Glomerular visceral epithelial cell (primary cell): ENCODE results near the gene SVEP1.

ENCODE experiments used
- DNase-seq: peaks from one replicate; pipeline ENCODE4 v3.0.0-alpha.2; 2016; ENCODE audit errors: extremely low spot score

SVEP1 gene

GRCh38 chr9:110521206-110521605 lies 58.3 kb downstream of the SVEP1 start:
- DNase-seq: no peak

- no peak for DNase-seq
Measured at GRCh38 chr9:110520120-110520701, 59.3 kb downstream of the SVEP1 start.

DNA sequence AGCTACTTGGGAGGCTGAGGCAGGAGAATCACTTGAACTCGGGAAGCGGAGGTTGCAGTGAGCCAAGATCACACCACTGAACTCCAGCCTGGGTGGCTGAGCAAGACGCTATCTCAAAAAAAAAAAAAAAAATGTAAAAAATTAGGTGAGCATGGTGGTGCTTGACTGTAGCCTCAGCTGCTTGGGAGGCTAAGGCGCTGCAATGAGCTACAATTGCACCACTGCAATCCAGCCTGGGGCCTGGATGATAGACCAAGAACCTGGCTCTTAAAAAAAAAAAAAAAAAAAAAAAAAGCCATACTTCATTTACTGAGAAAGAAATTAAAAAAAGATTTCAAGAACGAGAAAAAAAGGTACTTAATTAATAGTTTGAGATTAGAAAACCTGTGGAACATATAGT lies 62.1 kb downstream of the SVEP1 start:
- DNase-seq: no peak

GRCh38 chr9:110514897-110515296 lies 64.6 kb downstream of the SVEP1 start:
- DNase-seq: no peak

DNA sequence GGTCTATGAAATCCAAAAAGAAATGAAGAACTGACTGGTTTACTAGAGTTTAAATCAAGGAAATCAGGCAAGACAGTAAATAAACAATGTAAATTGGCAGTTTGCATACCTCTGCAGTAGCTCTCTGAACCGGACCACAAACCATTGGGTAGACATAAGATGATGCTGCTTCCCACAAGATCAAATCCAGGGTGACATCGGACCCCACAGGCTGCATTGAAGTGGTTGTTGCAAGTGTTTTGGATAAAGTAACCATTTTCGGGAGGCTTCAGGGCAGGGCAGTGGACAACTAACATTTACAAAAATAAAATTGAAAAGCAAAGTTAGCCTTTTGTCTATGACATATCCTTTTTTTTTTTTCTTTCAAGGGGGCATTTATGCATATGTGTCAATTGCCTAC lies 66.7 kb downstream of the SVEP1 start:
- no peak for DNase-seq

GRCh38 chr9:110509792-110510191 lies 69.7 kb downstream of the SVEP1 start:
- no peak for DNase-seq

DNA sequence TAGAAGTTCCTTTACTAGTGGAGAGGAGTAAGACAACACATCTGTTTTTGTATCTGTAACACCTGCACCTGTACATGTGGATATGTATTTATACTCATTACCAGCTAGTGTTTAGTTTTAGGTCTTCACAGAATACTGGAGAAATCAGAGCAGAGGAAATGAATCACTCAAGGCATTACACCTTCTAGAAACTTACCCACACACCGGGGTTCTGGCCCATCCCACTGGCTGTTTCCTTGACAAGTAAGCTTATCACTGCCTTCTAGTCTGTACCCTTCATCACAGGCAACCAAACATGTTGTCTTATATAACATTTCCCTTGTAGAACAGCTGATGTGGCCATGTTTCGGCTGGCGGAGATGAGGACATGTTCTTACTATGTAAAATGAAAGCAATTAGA lies 76.7 kb downstream of the SVEP1 start:
- DNase-seq: no peak

GRCh38 chr9:110499608-110500007 lies 79.9 kb downstream of the SVEP1 start:
- DNase-seq: no peak

DNA sequence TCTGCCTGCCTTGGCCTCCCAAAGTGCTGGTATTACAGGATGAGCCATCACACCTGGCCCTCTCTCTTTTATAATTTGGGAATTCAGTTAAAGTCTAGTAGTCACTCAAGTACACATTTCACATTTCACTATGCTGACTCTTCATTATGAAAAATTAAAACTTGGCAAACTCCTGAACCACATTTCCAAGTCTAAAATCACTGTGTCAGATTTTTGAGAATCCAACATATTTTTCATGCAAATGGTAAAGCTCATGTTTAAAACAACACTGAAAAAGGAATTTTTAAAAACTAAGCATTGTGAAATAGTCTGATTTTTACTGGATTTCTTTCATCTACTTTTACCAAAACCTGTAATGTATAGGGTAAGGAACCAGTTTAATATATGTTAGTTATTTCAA lies 92.3 kb downstream of the SVEP1 start:
- no peak for DNase-seq

- DNase-seq: no peak
Measured at GRCh38 chr9:110486218-110486617, 93.3 kb downstream of the SVEP1 start.

DNA sequence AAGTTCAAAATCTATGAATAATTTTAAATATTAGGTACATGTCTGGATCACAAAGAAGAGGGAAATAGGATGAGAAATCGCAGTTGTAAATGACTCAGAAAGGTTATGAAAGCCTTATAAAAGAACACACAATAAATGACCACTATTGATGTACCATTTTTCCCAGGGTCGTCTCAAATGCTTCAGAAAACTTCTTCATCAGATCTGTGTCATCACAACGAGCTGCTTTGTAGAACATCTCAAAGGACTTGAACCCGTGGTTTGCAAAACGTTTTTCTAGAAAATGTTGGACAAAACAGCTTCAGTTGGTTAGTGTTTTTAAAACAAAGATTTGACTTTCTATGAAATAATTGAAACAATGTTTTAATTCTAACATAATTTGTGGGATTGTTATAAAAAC lies 100.1 kb downstream of the SVEP1 start:
- DNase-seq: no peak

DNA sequence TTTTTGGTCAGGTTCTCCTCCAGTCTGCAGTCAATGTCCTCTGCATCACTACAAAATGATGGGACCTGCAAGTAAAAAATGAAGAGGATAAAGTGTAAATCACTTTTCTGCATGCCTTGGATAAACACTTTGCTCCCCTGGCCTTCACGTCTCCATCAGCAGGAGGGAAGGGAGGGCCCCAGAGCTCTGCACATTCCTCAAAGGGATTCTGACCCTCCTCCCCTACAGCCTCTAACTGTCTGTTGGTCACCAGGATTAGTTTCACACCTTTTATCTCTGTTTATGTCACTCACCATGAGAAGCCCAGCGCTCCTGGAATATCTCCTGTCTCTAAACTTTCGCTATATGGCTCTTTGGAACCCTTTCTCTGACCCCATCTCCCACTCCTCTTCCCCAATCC lies 103.3 kb downstream of the SVEP1 start:
- DNase-seq: no peak

GRCh38 chr9:110472111-110472510 lies 107.4 kb downstream of the SVEP1 start:
- DNase-seq: no peak

- no peak for DNase-seq
Measured at GRCh38 chr9:110468950-110469349, 110.6 kb downstream of the SVEP1 start.

DNA sequence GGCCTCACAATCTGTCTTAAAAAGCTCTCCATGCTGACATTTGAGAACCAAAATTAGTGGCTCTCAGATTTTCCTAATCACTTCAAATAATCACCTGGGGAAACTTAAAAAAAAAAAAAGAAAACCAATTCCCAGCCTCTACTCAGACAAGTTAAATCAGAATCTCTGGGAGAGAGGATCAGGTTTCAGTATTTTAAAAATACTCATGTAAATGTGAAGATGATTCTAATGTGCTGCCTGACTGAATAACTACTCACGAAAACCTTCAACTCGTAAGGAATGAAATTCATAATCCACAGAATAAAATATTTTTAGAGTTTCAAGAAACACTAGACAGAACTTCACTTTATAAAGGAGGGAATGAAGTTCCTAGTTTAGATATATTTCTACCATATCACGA lies 114.4 kb downstream of the SVEP1 start:
- no peak for DNase-seq

DNA sequence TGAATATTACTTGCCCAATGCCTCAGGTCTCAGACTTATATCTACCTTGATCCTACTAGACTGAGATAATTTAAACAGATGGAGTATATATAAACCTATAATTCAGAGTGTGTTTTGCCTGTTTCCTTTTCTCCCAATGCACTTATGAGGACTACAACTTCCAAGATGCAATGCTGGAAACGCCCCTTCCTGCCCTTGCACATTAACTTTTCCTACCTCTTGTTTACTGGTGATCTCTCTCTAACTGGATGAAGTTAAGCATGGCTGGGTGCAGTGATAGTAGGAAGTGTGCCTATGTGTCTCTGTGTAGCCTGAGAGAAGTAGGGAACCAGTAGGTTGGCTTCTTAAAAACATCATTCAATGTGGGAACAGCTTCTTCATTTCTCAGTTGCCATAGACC lies 115.2 kb downstream of the SVEP1 start:
- no peak for DNase-seq

GRCh38 chr9:110463499-110463898 lies 116.0 kb downstream of the SVEP1 start:
- no peak for DNase-seq

GRCh38 chr9:110457245-110457644 lies 122.3 kb downstream of the SVEP1 start:
- DNase-seq: no peak

GRCh38 chr9:110456681-110457080 lies 122.9 kb downstream of the SVEP1 start:
- no peak for DNase-seq

- DNase-seq: no peak
Measured at GRCh38 chr9:110455860-110456259, 123.7 kb downstream of the SVEP1 start.

DNA sequence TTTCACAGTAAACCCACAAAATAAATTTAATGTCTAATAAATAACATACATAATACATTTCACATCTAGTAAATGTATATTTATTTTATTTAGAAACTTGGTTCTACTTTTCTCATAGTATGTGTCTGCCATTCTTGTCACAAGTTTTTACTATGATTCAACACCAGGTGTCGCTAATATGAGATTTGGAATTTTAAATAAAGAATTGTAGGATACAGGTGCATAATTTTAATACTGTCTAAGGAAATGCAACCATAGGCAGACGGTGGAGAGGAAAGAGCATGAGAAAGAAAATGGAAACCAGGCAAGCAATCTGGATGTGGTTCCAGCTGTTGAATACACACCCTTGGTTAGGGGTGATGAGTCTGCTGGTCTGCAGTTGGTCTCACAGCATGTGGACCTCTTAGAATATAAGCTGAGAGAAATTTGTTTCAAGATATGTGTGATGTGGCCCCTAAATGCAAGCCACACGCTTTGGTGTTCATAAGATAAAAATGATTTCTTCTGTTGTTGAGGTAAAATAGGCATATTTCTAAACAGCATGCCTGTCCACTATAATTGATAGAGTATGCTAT lies 127.2 kb downstream of the SVEP1 start:
- peak; percentile 8 for DNase-seq

DNA sequence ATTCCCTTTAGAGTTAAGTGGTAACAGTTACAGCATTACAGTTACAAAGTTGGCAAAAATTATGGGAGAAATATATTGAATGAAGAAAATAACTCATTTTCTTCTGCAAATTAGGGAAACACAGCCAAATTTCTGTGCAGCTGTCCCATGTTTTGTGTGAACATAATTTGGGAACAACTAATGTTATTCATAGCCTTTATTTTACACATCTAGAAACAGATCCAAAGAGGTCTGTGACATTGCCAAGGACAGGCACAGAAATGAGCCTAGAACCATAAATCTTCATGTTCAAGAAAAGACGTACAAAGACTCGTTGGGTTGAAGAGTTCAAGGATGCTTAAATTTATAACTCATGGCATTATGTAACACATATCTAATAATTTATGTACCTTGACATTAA lies 127.8 kb downstream of the SVEP1 start:
- no peak for DNase-seq

GRCh38 chr9:110447476-110447875 lies 132.1 kb downstream of the SVEP1 start:
- DNase-seq: no peak

DNA sequence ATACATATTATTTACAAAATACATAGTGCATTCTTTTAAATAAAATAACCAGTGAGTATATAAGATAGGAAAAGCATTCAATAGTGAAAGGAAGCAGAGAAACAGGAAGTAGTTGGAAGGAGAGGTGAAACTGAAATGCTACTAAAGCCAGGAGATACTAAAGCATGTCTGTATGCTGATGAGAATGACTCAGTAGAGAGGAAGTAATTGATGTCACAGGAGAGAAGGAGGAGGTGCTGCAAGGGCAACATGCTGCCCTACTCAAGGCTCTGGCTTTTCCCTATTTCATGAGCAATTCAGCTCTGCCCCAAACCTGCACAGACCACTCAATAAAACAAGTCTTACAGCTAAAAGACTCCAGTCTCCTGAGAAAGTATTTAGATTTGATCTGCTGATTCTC lies 133.4 kb downstream of the SVEP1 start:
- no peak for DNase-seq
